HepG2 (cell line): ENCODE measurements around the gene CAMK2N2. TPM values are rescaled to one million over a fixed set of nuclear protein-coding genes. Genes with fewer than 3 reads are reported as not detected.

Source experiments
- AKAP8 ChIP-seq: sonication (generic); formaldehyde crosslinking; IDR thresholded peaks from 2 replicates; pipeline ENCODE4 v1.5.1; 2020; ENCODE audit warnings: mild to moderate bottlenecking, missing genetic modification reagents
- ATM ChIP-seq: fragments of 450-650 bp; IDR thresholded peaks from 2 replicates; pipeline ENCODE4 v1.7.1; 2017; ENCODE audit warnings: mild to moderate bottlenecking, borderline replicate concordance
- CAMTA2 ChIP-seq: sonication (generic); formaldehyde crosslinking; IDR thresholded peaks from 2 replicates; pipeline ENCODE4 v1.4.0; 2020; ENCODE audit warnings: mild to moderate bottlenecking, missing genetic modification reagents, borderline replicate concordance
- ELF3 ChIP-seq: IDR thresholded peaks from 2 replicates; pipeline ENCODE4 v1.6.1; 2016; ENCODE audit warnings: missing genetic modification reagents, missing compliant biosample characterization
- GMEB2 ChIP-seq: IDR thresholded peaks from 2 replicates; pipeline ENCODE4 v1.6.1; 2016; ENCODE audit warnings: missing biosample characterization, missing genetic modification reagents, low read depth
- ISL2 ChIP-seq: sonication (generic); formaldehyde crosslinking; IDR thresholded peaks from 2 replicates; pipeline ENCODE4 v1.5.0; 2020; ENCODE audit warnings: missing genetic modification reagents
- KDM4B ChIP-seq: sonication (generic); formaldehyde crosslinking; IDR thresholded peaks from 2 replicates; pipeline ENCODE4 v1.4.0; 2020; ENCODE audit warnings: missing genetic modification reagents
- KDM6A ChIP-seq: IDR thresholded peaks from 2 replicates; pipeline ENCODE4 v1.6.1; 2016; ENCODE audit warnings: low read depth
- NFKB2 ChIP-seq: sonication (generic); formaldehyde crosslinking; IDR thresholded peaks from 2 replicates; pipeline ENCODE4 v1.4.0; 2020; ENCODE audit warnings: missing genetic modification reagents, borderline replicate concordance
- SNAI1 ChIP-seq: sonication (generic); formaldehyde crosslinking; IDR thresholded peaks from 2 replicates; pipeline ENCODE4 v1.5.0; 2020; ENCODE audit warnings: mild to moderate bottlenecking, missing genetic modification reagents, borderline replicate concordance
- SRF ChIP-seq: IDR thresholded peaks from 2 replicates; pipeline ENCODE4 v1.6.1; 2011; ENCODE audit warnings: mild to moderate bottlenecking, low read depth, low read length, moderate library complexity
- TBX3 ChIP-seq: fragments of 450-650 bp; IDR thresholded peaks from 2 replicates; pipeline ENCODE4 v1.6.1; 2017; ENCODE audit warnings: antibody characterized with exemption, mild to moderate bottlenecking, inconsistent platforms, borderline replicate concordance
- TCF7 ChIP-seq: sonication (generic); IDR thresholded peaks from 2 replicates; pipeline ENCODE4 v1.6.1; 2016; ENCODE audit warnings: antibody characterized with exemption, low read depth
- TOPORS ChIP-seq: sonication (generic); formaldehyde crosslinking; IDR thresholded peaks from 2 replicates; pipeline ENCODE4 v1.8.0; 2023; ENCODE audit warnings: mild to moderate bottlenecking, missing genetic modification reagents
- ZBTB7B ChIP-seq: sonication (generic); formaldehyde crosslinking; IDR thresholded peaks from 2 replicates; pipeline ENCODE4 v1.4.0; 2020; ENCODE audit warnings: missing genetic modification reagents
- ZNF224 ChIP-seq: sonication (generic); formaldehyde crosslinking; IDR thresholded peaks from 2 replicates; pipeline ENCODE4 v1.5.0; 2020; ENCODE audit warnings: mild to moderate bottlenecking, missing genetic modification reagents
- ZNF24 ChIP-seq: fragments of 450-650 bp; IDR thresholded peaks from 2 replicates; pipeline ENCODE4 v1.6.1; 2017; ENCODE audit warnings: antibody characterized with exemption, mild to moderate bottlenecking
- ZNF547 ChIP-seq: sonication (generic); formaldehyde crosslinking; IDR thresholded peaks from 2 replicates; pipeline ENCODE4 v1.5.1; 2020; ENCODE audit warnings: mild to moderate bottlenecking, missing genetic modification reagents
- ZSCAN20 ChIP-seq: sonication (generic); formaldehyde crosslinking; IDR thresholded peaks from 2 replicates; pipeline ENCODE4 v1.4.0; 2020; ENCODE audit warnings: missing genetic modification reagents, mild to moderate bottlenecking, borderline replicate concordance
- ZSCAN25 ChIP-seq: sonication (generic); formaldehyde crosslinking; IDR thresholded peaks from 2 replicates; pipeline ENCODE4 v1.8.0; 2022; ENCODE audit warnings: mild to moderate bottlenecking, missing genetic modification reagents
- polyA plus RNA-seq, 8 experiments: library from polyadenylated mRNA; depleted of rRNA in 3 of 8; stranded (reverse) in 7 of 8; unstranded in 1 of 8; fragments of >200 nt; fragmentation: Illumina TruSeq in 4 of 8; extraction: Trizol in 4 of 8; gene quantifications; 2 replicates each; pipeline versions ENCODE4 v1.2.1 to v1.2.3, GENCODE V29; 2011 to 2016; ENCODE audit warnings: low read depth in 4 of 8, missing spikeins in 1 of 8, mixed read lengths in 1 of 8; ENCODE audit not compliant: insufficient read depth in 1 of 8
- total RNA-seq, 5 experiments: library from RNA; depleted of rRNA; stranded (reverse); fragments of >200 nt; fragmentation: Illumina TruSeq; extraction: Trizol; gene quantifications; 2 replicates each; pipeline ENCODE4 v1.2.3, GENCODE V29; 2016; ENCODE audit warnings: low read depth in 1 of 5
- TF ChIP-seq, protein P1 (sequence below), 2 experiments: sonication (generic) in 1 of 2; formaldehyde crosslinking in 1 of 2; IDR thresholded peaks; 2 replicates each; pipeline versions ENCODE4 v1.4.0 to v1.6.1; 2016 to 2020; ENCODE audit warnings: borderline replicate concordance in 1 of 2, low read depth in 1 of 2, mild to moderate bottlenecking in 1 of 2, missing genetic modification reagents in 1 of 2
- TF ChIP-seq, protein P2 (sequence below): sonication (generic); formaldehyde crosslinking; IDR thresholded peaks from 2 replicates; pipeline ENCODE4 v1.8.1; 2022; ENCODE audit warnings: mild to moderate bottlenecking, missing genetic modification reagents

The CAMK2N2 gene
- total and polyA plus RNA-seq, 2 of the 13 experiments (the other 11 are each of a cell fraction or from before 2014, with no cell fraction given), result 0.12 to 0.27 TPM

DNA sequence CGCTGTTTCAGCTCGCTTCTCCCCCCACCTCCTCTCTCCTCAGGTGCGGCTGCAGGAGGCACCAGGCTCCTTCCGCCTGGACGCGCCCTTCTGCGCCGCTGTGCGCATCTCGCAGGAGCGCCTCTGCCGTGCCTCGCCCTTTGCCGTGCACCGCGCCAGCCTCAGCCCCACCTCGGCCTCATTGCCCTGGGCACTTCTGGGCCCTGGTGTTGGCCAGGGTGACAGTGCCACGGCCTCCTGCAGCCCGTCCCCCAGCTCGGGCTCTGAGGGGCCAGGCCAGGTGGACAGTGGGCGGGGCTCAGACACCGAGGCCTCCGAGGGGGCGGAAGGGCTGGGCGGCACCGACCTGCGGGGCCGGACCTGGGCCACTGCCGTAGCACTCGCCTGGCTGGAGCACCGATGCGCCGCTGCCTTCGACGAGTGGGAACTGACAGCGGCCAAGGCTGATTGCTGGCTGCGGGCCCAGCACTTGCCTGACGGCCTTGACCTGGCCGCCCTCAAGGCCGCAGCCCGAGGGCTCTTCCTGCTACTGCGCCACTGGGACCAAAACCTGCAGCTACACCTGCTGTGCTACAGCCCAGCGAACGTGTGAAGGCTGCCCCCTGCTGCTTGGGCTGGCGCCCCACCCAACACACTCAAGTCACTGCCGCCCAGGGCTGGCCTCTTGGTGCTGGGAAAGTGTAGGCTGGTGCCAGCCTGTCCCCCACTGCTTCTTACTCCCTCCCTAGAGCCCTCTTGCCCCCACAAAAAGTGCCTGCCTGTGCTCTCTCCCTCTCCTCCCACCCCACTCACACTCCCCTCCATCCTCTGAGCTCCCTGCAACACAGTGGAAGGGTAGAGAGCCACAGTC lies 19.7 kb downstream of the CAMK2N2 start (continued):
- TF ChIP-seq GMEB2 (CRISPR knock-in tag) (no peak), KDM4B (CRISPR knock-in tag) (peak; percentile 96), ZNF24 (no peak), ZNF224 (no peak; the same call in 1 of the 2 replicates), ELF3 (CRISPR knock-in tag) (peak; percentile 98), ZSCAN20 (CRISPR knock-in tag) (0 out of 2 replicates have a peak, but pooled peaks have one; percentile 78), NFKB2 (CRISPR knock-in tag) (peak; percentile 95), KDM6A (CRISPR knock-in tag) (no peak; the same call in none of the 2 replicates), ZBTB7B (CRISPR knock-in tag) (peak; percentile 88), CAMTA2 (CRISPR knock-in tag) (no peak), TCF7 (no peak), TOPORS (CRISPR knock-in tag) (peak; percentile 99), ZNF547 (CRISPR knock-in tag) (peak; percentile 76; the same call in 1 of the 2 replicates), TBX3 (no peak), AKAP8 (peak; percentile 97), ATM (no peak), ISL2 (CRISPR knock-in tag) (peak; percentile 88), SNAI1 (peak; percentile 82; the same call in 1 of the 2 replicates), SRF (no peak), ZSCAN25 (CRISPR knock-in tag) (peak; percentile 58; the same call in 1 of the 2 replicates)
- TF ChIP-seq, protein P1, sequence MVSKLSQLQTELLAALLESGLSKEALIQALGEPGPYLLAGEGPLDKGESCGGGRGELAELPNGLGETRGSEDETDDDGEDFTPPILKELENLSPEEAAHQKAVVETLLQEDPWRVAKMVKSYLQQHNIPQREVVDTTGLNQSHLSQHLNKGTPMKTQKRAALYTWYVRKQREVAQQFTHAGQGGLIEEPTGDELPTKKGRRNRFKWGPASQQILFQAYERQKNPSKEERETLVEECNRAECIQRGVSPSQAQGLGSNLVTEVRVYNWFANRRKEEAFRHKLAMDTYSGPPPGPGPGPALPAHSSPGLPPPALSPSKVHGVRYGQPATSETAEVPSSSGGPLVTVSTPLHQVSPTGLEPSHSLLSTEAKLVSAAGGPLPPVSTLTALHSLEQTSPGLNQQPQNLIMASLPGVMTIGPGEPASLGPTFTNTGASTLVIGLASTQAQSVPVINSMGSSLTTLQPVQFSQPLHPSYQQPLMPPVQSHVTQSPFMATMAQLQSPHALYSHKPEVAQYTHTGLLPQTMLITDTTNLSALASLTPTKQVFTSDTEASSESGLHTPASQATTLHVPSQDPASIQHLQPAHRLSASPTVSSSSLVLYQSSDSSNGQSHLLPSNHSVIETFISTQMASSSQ (IDR thresholded peaks at IDR 0.05; ENCODE audit: low read depth), result no peak
- TF ChIP-seq, protein P1 (CRISPR knock-in tag; IDR thresholded peaks at IDR 0.05; ENCODE audit: borderline replicate concordance), result peak; percentile 90
- TF ChIP-seq, protein P2, sequence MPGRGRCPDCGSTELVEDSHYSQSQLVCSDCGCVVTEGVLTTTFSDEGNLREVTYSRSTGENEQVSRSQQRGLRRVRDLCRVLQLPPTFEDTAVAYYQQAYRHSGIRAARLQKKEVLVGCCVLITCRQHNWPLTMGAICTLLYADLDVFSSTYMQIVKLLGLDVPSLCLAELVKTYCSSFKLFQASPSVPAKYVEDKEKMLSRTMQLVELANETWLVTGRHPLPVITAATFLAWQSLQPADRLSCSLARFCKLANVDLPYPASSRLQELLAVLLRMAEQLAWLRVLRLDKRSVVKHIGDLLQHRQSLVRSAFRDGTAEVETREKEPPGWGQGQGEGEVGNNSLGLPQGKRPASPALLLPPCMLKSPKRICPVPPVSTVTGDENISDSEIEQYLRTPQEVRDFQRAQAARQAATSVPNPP, result peak; percentile 76; the same call in 1 of the 2 replicates
